ENCODE measurements around the gene MAF. TPM values are rescaled to one million over a fixed set of nuclear protein-coding genes. Genes with fewer than 3 reads are reported as not detected.

The MAF gene
- total and polyA plus RNA-seq, 2 experiments from 2014 or later = 0.91 to 2.5 TPM

DNA sequence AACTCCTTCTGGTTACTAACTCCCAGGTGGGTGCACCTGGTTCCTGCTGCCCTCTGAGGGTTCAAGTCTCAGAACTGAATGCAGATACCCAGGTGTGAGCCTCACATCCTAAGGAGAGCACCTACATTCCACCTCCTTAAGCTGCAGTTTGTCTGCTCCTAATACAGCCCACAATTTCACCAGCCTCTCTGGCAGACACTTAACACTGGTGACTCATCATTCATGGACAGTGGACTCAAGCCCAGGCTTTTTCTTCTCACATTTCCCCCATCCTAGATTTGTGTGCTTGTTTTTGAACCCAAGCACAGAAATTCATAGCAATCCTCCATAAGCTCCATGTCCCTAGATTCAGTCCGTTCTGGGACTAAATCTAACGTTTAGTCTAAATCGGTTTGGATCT lies 7.0 kb upstream of the MAF start (continued):
- no peak for TF ChIP-seq ZNF462 (CRISPR knock-in tag; IDR thresholded peaks at IDR 0.05)
- TF ChIP-seq POLR2AphosphoS5 (IDR thresholded peaks at IDR 0.05; ENCODE audit: low read depth) = no peak
- no peak for TF ChIP-seq CREB1 (CRISPR knock-in tag; IDR thresholded peaks at IDR 0.05; ENCODE audit: low read depth)
- no peak for TF ChIP-seq ZNF331 (CRISPR knock-in tag; IDR thresholded peaks at IDR 0.05; ENCODE audit: low read depth)
- no peak for TF ChIP-seq JUNB (IDR thresholded peaks at IDR 0.05; ENCODE audit: unreplicated experiment)
- no peak for TF ChIP-seq ZNF114 (CRISPR knock-in tag; IDR thresholded peaks at IDR 0.05)
- TF ChIP-seq ETS1 (IDR thresholded peaks at IDR 0.05) = no peak
- TF ChIP-seq EZH2 (IDR thresholded peaks at IDR 0.05; ENCODE audit: low read depth, unreplicated experiment) = no peak
- TF ChIP-seq STAT1 (IDR thresholded peaks at IDR 0.05; ENCODE audit: unreplicated experiment) = no peak
- TF ChIP-seq NANOG (IDR thresholded peaks at IDR 0.05; ENCODE audit: borderline replicate concordance) = no peak

Measured in GM23338 (cell line).